ENCODE measurements around the gene SMIM5. TPM values are rescaled to one million over a fixed set of nuclear protein-coding genes. Genes with fewer than 3 reads are reported as not detected.
A peak's percentile ranks its signal among the peaks of the same experiment; 100 is the strongest.

Gene SMIM5
- total RNA-seq, 4 donors from 2014 or later: 2.3 to 13.6 (median 7.9) TPM

- no peaks in the 10 kb centered on the region for H3K27me3 ChIP-seq
- H3K9me3 ChIP-seq: no peaks in the 10 kb centered on the region
- TF ChIP-seq POLR2A (IDR thresholded peaks at IDR 0.05) (peak in 1 of 2 donors; percentile 61), CTCF (IDR thresholded peaks at IDR 0.05) (peak in 1 of 6 experiments; percentile 12)
- peak; percentile 98 to 99 for DNase-seq
- H3K4me3 ChIP-seq (replicated peaks in 1 of 3): peak within 1 kb of the TSS; percentile 69 to 88 (median 79)
- peak within 1 kb of the TSS; percentile 52 to 80 (median 65) for H3K27ac ChIP-seq
- peaks cover 25 to 28% of the 10 kb centered on the region in 2 donors for H3K36me3 ChIP-seq
- intact Hi-C loops (cut with DNase I): loop anchor here (10.0 kb wide), 1 partner anchor 178 kb away; the partner anchor contains the start of gene UNC13D
- WGBS, 2 donors: 0 to 1% methylated on average over 30 to 55 of the region's 55 CpGs
- H3K4me1 ChIP-seq: peaks cover 16 to 17% of the 10 kb centered on the region in 2 donors
Measured at GRCh38 chr17:75666959-75667790, 33.9 kb downstream of the SMIM5 start, which contains the start of the genes RECQL5 and SAP30BP. RECQL5 (minus strand) TSS chr17:75667154; CDS start chr17:75666557, 597 bp downstream. SAP30BP (plus strand) TSS chr17:75667338; CDS start chr17:75667373, 35 bp downstream.

GRCh38 chr17:75667825-75668224 lies 34.6 kb downstream of the SMIM5 start:
- 4 to 9% methylated on average over 4 of the region's 4 CpGs for WGBS, 2 donors
- TF ChIP-seq CTCF (IDR thresholded peaks at IDR 0.05) (no peak), POLR2A (IDR thresholded peaks at IDR 0.05) (no peak)
- H3K36me3 ChIP-seq: peaks cover 23 to 31% of the 10 kb centered on the region in 2 donors

GRCh38 chr17:75668489-75668888 lies 35.3 kb downstream of the SMIM5 start:
- no peaks in the 10 kb centered on the region for H3K27me3 ChIP-seq
- 77 to 83% methylated on average over 4 of the region's 4 CpGs for WGBS, 2 donors
- intact Hi-C loops (cut with DNase I): loop anchor here (10.0 kb wide), 1 partner anchor 176 kb away; the partner anchor contains the start of gene UNC13D
- no peak for DNase-seq
- H3K9me3 ChIP-seq: no peaks in the 10 kb centered on the region
- peaks cover 26 to 37% of the 10 kb centered on the region in 2 donors for H3K36me3 ChIP-seq
- no peak overlapping the region for H3K4me3 ChIP-seq (replicated peaks in 1 of 3)
- H3K4me1 ChIP-seq: peaks cover 16 to 17% of the 10 kb centered on the region in 2 donors
- TF ChIP-seq POLR2A (IDR thresholded peaks at IDR 0.05) (no peak), CTCF (IDR thresholded peaks at IDR 0.05) (no peak)
- no peak overlapping the region for H3K27ac ChIP-seq

More at GRCh38 chr17:75667825-75668224, 34.6 kb downstream of the SMIM5 start:
- peak overlapping the region in 2 of 3 donors; percentile 65 to 80 for H3K27ac ChIP-seq
- peaks cover 16 to 17% of the 10 kb centered on the region in 2 donors for H3K4me1 ChIP-seq
- H3K4me3 ChIP-seq (replicated peaks in 1 of 3): peak overlapping the region; percentile 69 to 88 (median 79)
- intact Hi-C loops (cut with DNase I): loop anchor here (10.0 kb wide), 1 partner anchor 177 kb away; the partner anchor contains the start of gene UNC13D
- H3K27me3 ChIP-seq: no peaks in the 10 kb centered on the region
- DNase-seq: no peak
- H3K9me3 ChIP-seq: no peaks in the 10 kb centered on the region

DNA sequence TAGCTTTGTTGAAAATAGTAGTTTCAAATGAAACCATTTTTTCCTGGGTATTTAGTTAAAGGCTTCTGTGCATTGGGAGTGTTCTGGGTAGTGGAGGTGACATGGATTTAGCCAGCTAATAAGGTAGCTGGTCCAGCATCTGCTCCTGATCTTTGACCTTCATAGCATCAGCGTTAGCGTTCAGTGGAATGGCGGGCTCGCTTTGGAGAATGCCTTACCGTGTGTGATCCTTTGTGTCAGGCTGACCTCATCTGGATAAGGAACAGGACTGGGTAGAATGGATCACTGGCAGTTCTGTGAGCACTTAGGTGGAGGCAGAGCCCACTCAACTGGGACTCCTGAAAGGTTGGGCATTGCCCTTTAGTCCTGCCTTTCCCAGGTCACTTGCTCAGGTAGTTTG lies 37.6 kb downstream of the SMIM5 start:
- Histone ChIP-seq H3K36me3 (peaks cover 30 to 46% of the 10 kb centered on the region in 2 donors), H3K4me3 (replicated peaks in 1 of 3) (no peak overlapping the region), H3K27ac (no peak overlapping the region), H3K27me3 (no peaks in the 10 kb centered on the region), H3K4me1 (peaks cover 16 to 19% of the 10 kb centered on the region in 2 donors), H3K9me3 (no peaks in the 10 kb centered on the region)
- 80 to 89% methylated on average over 5 of the region's 5 CpGs for WGBS, 2 donors
- intact Hi-C loops (cut with DNase I): no loop called here
- TF ChIP-seq CTCF (IDR thresholded peaks at IDR 0.05): no peak
- DNase-seq: no peak

DNA sequence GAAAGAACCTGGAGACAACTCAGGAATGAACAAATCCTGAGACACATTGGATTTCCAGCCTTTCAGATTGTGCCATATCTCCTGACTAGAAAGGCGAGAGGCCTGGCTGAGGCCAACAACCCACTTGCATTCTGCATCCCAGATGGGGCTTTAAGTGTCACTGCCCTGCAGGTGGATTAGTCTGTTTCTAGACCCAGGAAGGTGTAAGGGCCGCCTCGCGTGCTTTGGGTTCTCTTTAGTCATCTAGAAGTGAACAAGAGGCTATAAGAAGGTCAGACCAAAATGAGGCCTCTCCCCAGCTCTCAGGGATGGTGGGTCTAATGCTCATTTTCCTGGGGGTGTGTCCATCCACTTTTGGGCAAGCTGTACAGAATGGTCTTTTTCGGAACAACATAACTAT lies 38.8 kb downstream of the SMIM5 start:
- no peaks in the 10 kb centered on the region for H3K27me3 ChIP-seq
- no peak overlapping the region for H3K4me3 ChIP-seq (replicated peaks in 1 of 3)
- 92% methylated on average over 5 of the region's 5 CpGs for WGBS, 2 donors
- peaks cover 30 to 46% of the 10 kb centered on the region in 2 donors for H3K36me3 ChIP-seq
- DNase-seq: no peak
- H3K27ac ChIP-seq: no peak overlapping the region
- peaks cover 7 to 12% of the 10 kb centered on the region in 2 donors for H3K4me1 ChIP-seq
- intact Hi-C loops (cut with DNase I): no loop called here
- H3K9me3 ChIP-seq: no peaks in the 10 kb centered on the region
- no peak for TF ChIP-seq POLR2A (IDR thresholded peaks at IDR 0.05)
- TF ChIP-seq CTCF (IDR thresholded peaks at IDR 0.05): no peak
